NCI-H748 (cell line): ENCODE measurements around the gene CAMK2D.

Experiments used
- DNase-seq: peaks from one replicate; lab custom pipeline; 2025; ENCODE audit not compliant: unreplicated experiment; lab: John Stamatoyannopoulos, UW

Gene CAMK2D

DNA sequence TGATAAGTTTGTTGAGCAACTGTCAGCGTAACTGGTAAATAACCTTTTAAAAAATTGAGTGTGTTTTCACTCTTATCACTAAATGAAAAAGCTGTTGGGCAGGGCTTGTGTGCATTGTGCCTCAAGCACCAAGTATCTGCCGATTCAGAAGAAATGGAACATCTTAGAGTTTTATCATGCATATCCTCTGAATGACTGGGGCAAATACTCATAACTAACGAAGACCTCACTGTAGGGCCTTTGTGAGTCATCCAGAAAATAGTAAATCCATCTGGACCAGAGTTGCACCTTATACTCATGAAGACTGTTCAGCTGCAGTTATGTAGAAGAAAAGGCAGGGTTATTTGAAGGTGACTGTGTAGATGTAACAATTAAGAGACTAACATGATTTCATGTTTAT, 222.1 kb downstream of the CAMK2D start:
- DNase-seq = no peak

DNA sequence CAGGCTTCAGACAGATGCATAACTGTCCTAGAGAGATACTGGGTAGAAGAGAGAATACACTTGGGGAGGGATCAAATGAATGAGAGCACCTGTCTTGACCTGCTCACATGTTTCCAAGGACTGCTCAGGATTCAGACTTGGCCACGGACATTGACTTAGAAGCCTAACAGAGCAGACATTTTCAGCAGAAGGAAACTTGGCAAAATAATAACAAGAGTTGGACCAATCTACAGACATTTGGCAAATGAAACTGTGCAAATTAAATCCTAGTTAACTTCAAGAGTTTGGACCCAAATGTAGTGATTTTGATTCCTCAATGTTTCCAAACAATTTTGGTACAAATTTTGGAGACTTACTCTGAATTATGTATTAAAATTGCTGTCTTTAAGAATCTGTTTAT, 223.9 kb downstream of the CAMK2D start:
- no peak for DNase-seq

GRCh38 chr4:113537203-113537602, 224.3 kb downstream of the CAMK2D start:
- no peak for DNase-seq

DNA sequence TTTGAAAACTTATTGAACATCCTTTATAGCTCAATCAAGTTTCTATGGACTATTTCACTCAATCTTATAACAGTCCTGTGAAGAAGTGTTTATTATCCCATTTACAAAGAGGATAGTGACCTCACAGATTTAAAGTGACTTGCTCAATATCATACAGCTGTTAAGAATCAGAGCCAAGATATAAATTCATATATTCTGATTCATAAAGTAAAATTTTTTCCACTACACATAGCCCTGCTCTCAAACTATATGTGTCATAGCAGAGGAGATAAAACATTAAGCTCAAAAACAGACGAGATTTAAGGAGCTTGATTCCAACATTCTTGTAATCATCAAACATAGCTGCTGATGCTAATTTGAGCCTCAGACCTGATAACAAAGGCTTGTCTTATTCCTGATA, 226.8 kb downstream of the CAMK2D start:
- DNase-seq = no peak

GRCh38 chr4:113531572-113531971, 230.0 kb downstream of the CAMK2D start:
- DNase-seq = no peak

DNA sequence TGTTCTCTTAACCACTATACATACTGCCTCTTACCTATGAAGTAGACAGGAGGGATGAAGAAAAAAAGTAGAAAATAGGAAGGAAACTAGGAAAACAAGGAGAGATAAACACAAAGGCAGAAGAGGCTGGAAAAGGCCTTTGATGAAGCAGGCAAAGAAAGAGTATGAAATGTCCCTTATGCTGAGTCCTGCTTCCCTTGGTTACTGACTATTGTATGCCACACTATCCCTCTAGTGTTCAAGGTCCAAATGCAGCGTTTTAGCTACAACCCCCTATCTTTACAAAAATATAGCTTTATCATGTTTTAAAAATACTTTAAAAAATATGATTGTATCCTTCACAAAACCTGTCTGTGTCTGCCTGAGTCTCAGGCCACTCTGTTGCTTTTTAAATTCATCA, 233.1 kb downstream of the CAMK2D start:
- DNase-seq = no peak

GRCh38 chr4:113525521-113525920, 236.0 kb downstream of the CAMK2D start:
- DNase-seq = no peak

DNA sequence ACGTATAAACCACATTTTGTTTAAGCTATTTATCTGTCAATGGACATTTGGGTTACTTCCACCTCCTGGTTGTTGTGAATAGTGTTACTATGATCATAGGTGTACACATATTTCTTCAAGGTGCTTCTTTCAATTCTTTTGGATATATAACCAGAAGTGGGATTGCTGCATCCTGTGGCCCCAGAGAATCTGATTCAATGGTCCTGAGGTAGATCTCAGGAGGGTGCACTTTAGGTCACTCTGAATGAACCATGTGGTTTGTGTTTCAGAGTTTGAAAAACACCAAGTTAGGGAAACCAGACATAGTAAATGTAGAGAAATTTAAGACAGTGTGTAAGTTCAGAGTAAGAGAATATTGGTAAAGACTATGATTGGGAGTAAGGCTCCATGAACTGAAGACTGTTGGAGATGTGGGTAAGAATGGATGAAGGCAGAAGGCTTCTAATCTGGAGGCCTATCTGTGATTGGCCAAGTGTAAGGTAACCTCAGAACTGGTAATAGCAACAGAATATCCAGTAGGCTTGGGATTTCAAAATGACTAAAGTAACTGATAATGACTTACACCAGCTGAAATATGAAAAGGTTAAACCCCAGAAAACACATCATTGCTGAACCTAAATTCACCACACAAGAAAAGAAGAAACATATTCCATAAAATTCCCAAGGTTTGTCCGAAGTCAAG, 236.9 kb downstream of the CAMK2D start:
- no peak for DNase-seq

DNA sequence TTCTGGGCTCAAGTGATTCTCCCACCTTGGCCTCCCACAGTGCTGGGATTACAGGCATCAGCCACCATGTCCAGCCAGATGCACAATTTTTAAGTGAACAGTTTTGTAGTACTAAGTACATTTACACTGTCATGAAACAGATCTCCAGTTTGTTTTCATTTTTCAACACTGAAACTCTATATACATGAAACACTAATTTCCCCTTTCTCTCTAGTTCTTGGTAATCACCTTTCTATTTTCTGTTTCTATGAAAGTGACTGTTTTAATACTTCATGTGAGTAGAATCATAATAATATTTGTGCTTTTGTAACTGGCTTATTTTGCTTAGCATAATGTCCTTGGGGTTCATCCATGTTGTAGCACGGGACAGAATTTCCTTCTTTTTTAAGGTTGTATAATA, 237.4 kb downstream of the CAMK2D start:
- DNase-seq = no peak

DNA sequence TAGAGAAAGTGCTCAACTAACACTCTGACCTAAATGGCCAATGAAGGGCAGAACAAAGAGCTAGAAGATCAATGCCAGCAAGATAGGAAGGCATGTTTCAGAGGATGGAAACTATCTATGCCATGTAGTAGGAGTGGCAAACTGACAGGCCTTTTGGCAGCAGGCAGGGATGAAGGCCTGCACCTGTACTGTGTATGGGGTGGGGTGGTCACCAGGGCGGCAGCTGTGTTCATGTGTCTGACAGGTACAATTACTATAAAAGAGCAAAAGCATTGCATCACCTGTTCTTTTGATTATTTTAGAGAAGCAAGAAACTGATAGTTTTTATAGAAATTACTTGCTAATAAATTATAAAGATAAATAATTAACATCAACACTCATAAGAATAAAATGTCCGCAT, 239.1 kb downstream of the CAMK2D start:
- no peak for DNase-seq

GRCh38 chr4:113513382-113513781, 248.2 kb downstream of the CAMK2D start:
- no peak for DNase-seq

GRCh38 chr4:113512880-113513279, 248.7 kb downstream of the CAMK2D start:
- DNase-seq = no peak

DNA sequence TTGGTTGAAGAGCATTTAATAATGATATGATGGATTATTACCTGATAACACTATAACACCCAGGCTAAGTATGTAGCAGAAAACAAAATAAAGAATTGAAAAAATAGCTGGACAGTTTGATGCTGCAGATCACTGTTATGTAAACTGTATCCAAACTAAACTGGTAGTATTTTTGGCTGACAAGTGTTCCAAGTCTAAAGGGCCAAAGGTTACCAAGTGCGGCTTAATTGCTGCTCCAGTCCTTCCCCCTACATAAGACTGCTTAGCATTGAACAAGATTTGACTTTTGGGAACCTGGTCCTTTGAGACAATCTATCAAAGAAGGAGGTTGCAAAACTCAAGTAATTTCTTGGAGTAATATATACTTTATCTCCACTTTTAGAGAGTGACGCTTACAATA, 249.6 kb downstream of the CAMK2D start:
- DNase-seq = no peak

DNA sequence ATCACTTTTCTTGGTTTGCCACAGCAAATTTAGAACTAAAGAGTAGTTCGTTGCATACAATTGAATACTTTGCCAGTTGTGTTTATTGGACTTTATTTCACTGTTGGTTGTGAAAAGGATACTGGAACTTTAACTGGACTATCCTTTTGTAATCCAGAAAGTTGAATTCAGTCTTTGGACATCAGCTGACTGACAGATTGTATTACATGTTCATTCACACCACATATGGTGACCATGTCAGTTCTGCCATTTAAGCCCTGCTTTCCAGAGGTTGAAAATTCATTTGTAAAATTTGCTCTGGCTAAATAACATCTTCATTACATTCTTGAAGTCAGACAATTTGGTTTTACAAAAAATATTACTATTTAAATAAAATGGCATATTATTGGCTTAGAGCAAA, 251.7 kb downstream of the CAMK2D start:
- DNase-seq = no peak

GRCh38 chr4:113505044-113505443, 256.5 kb downstream of the CAMK2D start:
- no peak for DNase-seq

DNA sequence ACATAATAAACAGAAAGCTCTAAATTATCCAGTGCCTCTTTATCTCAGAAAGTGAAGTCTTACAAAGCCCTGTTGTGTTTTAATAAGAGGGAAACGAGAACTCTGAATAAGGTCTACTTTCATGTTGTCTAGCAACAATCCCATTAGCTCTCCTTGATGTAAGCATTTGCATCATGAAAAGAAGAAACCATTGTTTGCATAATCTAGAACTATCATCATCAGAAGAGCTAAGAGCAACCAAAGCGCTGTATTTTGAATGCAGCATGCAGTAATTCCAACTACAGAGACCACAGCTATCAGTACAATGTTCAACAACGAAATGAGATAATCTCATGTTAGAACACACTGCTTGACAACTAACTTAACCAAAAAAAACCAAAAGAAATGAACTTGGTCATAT, 257.1 kb downstream of the CAMK2D start:
- DNase-seq = peak; percentile 45

DNA sequence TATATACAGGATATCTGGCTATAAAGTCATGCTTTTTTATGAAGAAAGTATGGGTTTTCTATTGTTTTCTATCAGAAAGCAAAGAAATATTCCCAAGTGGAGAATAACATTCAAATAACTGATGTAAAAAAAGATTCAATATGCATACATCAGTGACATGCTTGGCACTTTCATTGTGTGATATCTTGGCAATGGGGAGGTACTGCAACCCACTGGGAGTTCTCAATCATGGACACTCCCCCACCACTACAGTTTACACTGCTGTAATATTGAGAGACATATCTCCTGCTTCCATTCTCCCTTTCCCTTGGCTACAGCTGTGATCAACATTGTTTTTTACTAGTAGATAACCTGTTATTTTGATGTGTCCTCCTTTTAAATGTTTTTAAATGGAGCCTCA, 257.8 kb downstream of the CAMK2D start:
- DNase-seq = no peak

- no peak for DNase-seq
Measured at GRCh38 chr4:113502906-113503305, 258.6 kb downstream of the CAMK2D start.

- DNase-seq = no peak
Measured at GRCh38 chr4:113502476-113502875, 259.1 kb downstream of the CAMK2D start.

DNA sequence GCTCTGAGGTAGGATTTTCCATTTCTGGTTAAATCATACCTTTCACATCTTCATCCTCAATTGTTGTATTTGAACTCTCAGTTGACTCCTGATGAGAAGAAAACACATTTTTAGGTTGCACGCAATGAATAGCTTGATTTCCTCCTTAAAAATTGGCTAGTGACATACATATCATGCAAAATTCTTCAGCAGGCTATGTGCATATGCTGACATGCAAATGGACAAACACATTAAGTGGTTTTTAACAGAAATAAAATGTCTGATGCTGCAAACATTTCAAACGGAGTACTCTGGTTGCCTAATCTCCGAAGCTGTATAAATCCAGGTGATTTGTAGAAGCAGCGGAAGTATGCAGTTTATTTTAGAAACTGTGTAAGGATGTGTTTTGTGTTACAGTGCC, 261.1 kb downstream of the CAMK2D start:
- no peak for DNase-seq

GRCh38 chr4:113499696-113500095, 261.8 kb downstream of the CAMK2D start:
- DNase-seq = no peak

GRCh38 chr4:113499166-113499565, 262.4 kb downstream of the CAMK2D start:
- no peak for DNase-seq

- DNase-seq = no peak
Measured at GRCh38 chr4:113497154-113497884, 264.2 kb downstream of the CAMK2D start.
